ENCODE data around the gene CBLN3. TPM values are rescaled to one million over a fixed set of nuclear protein-coding genes. Genes with fewer than 3 reads are reported as not detected.

Gene CBLN3
- total and polyA plus RNA-seq, 4 donors = 0.07 to 0.79 (median 0.46) TPM

DNA sequence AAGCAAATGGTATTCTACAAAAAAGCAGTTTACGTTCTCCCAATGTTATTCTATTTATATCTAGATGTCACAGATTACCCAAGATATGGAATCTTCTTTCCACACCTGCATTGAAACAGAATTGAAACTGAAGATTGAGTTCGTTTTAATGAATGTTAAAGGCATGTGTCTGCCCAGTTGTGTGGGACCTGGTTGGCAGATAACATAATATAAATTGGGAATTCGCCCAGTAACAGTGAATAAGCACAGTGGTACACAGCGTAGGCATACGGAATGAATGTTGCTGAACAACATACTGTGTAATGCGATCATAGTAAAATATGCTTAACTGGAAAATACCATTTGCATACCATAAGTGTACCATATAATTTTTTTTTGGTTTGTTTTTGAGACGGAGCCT, 4.6 kb upstream of the CBLN3 start:
- H3K27ac ChIP-seq (ENCODE audit: low read depth in 1 of 2, low read length in 2 of 2) = no peak overlapping the region
- TF ChIP-seq HNF4A (conservative IDR thresholded peaks at IDR 0.05) (no peak), SP1 (IDR thresholded peaks at IDR 0.05) (no peak), NR2F2 (IDR thresholded peaks at IDR 0.05) (no peak), JUND (IDR thresholded peaks at IDR 0.05) (no peak), FOXA1 (IDR thresholded peaks at IDR 0.05) (no peak), TAF1 (conservative IDR thresholded peaks at IDR 0.05) (no peak), RXRA (IDR thresholded peaks at IDR 0.05) (no peak), HNF4G (IDR thresholded peaks at IDR 0.05) (no peak), FOXA2 (IDR thresholded peaks at IDR 0.05) (no peak), RAD21 (IDR thresholded peaks at IDR 0.05) (no peak), EGR1 (IDR thresholded peaks at IDR 0.05; ENCODE audit: low read depth in 2 of 2) (no peak), YY1 (IDR thresholded peaks at IDR 0.05) (no peak)
- TF ChIP-seq, protein P1, sequence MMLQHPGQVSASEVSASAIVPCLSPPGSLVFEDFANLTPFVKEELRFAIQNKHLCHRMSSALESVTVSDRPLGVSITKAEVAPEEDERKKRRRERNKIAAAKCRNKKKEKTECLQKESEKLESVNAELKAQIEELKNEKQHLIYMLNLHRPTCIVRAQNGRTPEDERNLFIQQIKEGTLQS (IDR thresholded peaks at IDR 0.05) = no peak
- TF ChIP-seq, protein P2, sequence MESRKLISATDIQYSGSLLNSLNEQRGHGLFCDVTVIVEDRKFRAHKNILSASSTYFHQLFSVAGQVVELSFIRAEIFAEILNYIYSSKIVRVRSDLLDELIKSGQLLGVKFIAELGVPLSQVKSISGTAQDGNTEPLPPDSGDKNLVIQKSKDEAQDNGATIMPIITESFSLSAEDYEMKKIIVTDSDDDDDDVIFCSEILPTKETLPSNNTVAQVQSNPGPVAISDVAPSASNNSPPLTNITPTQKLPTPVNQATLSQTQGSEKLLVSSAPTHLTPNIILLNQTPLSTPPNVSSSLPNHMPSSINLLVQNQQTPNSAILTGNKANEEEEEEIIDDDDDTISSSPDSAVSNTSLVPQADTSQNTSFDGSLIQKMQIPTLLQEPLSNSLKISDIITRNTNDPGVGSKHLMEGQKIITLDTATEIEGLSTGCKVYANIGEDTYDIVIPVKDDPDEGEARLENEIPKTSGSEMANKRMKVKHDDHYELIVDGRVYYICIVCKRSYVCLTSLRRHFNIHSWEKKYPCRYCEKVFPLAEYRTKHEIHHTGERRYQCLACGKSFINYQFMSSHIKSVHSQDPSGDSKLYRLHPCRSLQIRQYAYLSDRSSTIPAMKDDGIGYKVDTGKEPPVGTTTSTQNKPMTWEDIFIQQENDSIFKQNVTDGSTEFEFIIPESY (IDR thresholded peaks at IDR 0.05) = no peak
- TF ChIP-seq, protein P3, sequence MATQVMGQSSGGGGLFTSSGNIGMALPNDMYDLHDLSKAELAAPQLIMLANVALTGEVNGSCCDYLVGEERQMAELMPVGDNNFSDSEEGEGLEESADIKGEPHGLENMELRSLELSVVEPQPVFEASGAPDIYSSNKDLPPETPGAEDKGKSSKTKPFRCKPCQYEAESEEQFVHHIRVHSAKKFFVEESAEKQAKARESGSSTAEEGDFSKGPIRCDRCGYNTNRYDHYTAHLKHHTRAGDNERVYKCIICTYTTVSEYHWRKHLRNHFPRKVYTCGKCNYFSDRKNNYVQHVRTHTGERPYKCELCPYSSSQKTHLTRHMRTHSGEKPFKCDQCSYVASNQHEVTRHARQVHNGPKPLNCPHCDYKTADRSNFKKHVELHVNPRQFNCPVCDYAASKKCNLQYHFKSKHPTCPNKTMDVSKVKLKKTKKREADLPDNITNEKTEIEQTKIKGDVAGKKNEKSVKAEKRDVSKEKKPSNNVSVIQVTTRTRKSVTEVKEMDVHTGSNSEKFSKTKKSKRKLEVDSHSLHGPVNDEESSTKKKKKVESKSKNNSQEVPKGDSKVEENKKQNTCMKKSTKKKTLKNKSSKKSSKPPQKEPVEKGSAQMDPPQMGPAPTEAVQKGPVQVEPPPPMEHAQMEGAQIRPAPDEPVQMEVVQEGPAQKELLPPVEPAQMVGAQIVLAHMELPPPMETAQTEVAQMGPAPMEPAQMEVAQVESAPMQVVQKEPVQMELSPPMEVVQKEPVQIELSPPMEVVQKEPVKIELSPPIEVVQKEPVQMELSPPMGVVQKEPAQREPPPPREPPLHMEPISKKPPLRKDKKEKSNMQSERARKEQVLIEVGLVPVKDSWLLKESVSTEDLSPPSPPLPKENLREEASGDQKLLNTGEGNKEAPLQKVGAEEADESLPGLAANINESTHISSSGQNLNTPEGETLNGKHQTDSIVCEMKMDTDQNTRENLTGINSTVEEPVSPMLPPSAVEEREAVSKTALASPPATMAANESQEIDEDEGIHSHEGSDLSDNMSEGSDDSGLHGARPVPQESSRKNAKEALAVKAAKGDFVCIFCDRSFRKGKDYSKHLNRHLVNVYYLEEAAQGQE (IDR thresholded peaks at IDR 0.05) = no peak
- TF ChIP-seq, protein P4, sequence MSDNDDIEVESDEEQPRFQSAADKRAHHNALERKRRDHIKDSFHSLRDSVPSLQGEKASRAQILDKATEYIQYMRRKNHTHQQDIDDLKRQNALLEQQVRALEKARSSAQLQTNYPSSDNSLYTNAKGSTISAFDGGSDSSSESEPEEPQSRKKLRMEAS (IDR thresholded peaks at IDR 0.05) = no peak
- H3K4me1 ChIP-seq (ENCODE audit: control insufficient read depth in 4 of 4, insufficient read depth in 4 of 4, low read length in 3 of 4) = peaks cover 2 to 61% (median 43%) of the 10 kb centered on the region in 4 donors
- H3K4me3 ChIP-seq (ENCODE audit: low read depth in 1 of 3, low read length in 3 of 3) = no peak overlapping the region
- H3K9ac ChIP-seq (ENCODE audit: low read depth in 1 of 2, low read length in 2 of 2) = no peak overlapping the region
- no peaks in the 10 kb centered on the region for H3K9me3 ChIP-seq (ENCODE audit: control insufficient read depth in 4 of 4, low read length in 3 of 4)
- 82% methylated on average over 7 of the region's 7 CpGs for WGBS
- no peak for DNase-seq (ENCODE audit: low spot score)
- no peaks in the 10 kb centered on the region for H3K27me3 ChIP-seq (ENCODE audit: control insufficient read depth in 4 of 4, insufficient read depth in 4 of 4, low read length in 3 of 4)
- peaks cover 12 to 44% (median 32%) of the 10 kb centered on the region in 4 donors for H3K36me3 ChIP-seq (ENCODE audit: control insufficient read depth in 4 of 4, insufficient read depth in 3 of 4, low read depth in 1 of 4, low read length in 3 of 4)

DNA sequence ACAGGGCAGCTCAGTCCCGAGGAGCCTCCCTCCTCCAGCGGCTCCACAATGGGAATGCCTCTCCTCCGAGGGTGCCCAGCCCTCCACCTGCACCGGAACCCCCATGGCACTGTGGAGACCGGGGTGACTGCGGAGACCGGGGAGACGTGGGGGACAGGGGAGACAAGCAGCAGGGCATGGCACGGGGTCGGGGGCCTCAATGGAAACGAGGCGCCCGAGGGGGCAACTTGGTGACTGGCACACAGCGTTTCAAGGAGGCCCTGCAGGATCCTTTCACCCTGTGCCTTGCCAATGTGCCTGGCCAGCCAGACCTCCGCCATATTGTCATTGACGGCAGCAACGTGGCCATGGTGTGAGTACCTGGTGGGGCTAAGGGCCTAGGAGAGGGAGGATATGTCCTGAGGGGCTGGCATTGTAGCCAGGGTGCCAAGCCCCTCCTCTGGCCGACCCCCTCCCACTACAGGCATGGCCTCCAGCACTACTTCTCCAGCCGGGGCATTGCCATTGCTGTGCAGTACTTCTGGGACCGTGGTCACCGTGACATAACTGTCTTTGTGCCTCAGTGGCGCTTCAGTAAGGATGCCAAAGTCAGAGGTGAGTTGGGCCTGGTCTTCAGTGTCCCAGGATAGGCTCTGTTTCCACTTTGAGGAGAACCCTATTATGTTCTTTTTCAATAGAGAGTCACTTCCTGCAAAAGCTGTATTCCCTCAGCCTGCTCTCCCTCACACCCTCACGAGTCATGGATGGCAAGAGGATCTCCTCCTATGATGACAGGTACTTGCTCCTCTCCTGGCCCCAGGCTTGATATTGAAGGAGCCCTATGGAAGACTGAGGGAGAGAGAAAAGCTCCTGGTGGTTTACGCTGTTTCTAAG, 3.0 kb upstream of the CBLN3 start:
- H3K36me3 ChIP-seq (ENCODE audit: control insufficient read depth in 4 of 4, insufficient read depth in 3 of 4, low read depth in 1 of 4, low read length in 3 of 4) = peaks cover 10 to 30% (median 22%) of the 10 kb centered on the region in 4 donors
- no peaks in the 10 kb centered on the region for H3K9me3 ChIP-seq (ENCODE audit: control insufficient read depth in 4 of 4, low read length in 3 of 4)
- DNase-seq (ENCODE audit: low spot score) = no peak
- peaks cover 10 to 64% (median 47%) of the 10 kb centered on the region in 4 donors for H3K4me1 ChIP-seq (ENCODE audit: control insufficient read depth in 4 of 4, insufficient read depth in 4 of 4, low read length in 3 of 4)
- no peak for TF ChIP-seq RXRA (IDR thresholded peaks at IDR 0.05)
- TF ChIP-seq FOXA1 (IDR thresholded peaks at IDR 0.05) = no peak
- no peak for TF ChIP-seq HNF4G (IDR thresholded peaks at IDR 0.05)
- no peak for TF ChIP-seq FOXA2 (IDR thresholded peaks at IDR 0.05)
- TF ChIP-seq SP1 (IDR thresholded peaks at IDR 0.05) = no peak
- no peak for TF ChIP-seq RAD21 (IDR thresholded peaks at IDR 0.05)
- TF ChIP-seq, protein P1 (IDR thresholded peaks at IDR 0.05) = no peak
- TF ChIP-seq, protein P5, sequence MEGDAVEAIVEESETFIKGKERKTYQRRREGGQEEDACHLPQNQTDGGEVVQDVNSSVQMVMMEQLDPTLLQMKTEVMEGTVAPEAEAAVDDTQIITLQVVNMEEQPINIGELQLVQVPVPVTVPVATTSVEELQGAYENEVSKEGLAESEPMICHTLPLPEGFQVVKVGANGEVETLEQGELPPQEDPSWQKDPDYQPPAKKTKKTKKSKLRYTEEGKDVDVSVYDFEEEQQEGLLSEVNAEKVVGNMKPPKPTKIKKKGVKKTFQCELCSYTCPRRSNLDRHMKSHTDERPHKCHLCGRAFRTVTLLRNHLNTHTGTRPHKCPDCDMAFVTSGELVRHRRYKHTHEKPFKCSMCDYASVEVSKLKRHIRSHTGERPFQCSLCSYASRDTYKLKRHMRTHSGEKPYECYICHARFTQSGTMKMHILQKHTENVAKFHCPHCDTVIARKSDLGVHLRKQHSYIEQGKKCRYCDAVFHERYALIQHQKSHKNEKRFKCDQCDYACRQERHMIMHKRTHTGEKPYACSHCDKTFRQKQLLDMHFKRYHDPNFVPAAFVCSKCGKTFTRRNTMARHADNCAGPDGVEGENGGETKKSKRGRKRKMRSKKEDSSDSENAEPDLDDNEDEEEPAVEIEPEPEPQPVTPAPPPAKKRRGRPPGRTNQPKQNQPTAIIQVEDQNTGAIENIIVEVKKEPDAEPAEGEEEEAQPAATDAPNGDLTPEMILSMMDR (IDR thresholded peaks at IDR 0.05; ENCODE audit: low read depth, low read length, missing input control) = no peak
- TF ChIP-seq GABPA (IDR thresholded peaks at IDR 0.05 in 1 of 2, conservative IDR thresholded peaks at IDR 0.05 in 1 of 2) = no peak
- 88% methylated on average over 24 of the region's 24 CpGs for WGBS
- H3K27me3 ChIP-seq (ENCODE audit: control insufficient read depth in 4 of 4, insufficient read depth in 4 of 4, low read length in 3 of 4) = no peaks in the 10 kb centered on the region
- no peak overlapping the region for H3K4me3 ChIP-seq (ENCODE audit: low read depth in 1 of 3, low read length in 3 of 3)
- no peak overlapping the region for H3K9ac ChIP-seq (ENCODE audit: low read depth in 1 of 2, low read length in 2 of 2)
- H3K27ac ChIP-seq (ENCODE audit: low read depth in 1 of 2, low read length in 2 of 2) = no peak overlapping the region
